Measurements from ENCODE around the gene NUP93.

Gene NUP93

DNA sequence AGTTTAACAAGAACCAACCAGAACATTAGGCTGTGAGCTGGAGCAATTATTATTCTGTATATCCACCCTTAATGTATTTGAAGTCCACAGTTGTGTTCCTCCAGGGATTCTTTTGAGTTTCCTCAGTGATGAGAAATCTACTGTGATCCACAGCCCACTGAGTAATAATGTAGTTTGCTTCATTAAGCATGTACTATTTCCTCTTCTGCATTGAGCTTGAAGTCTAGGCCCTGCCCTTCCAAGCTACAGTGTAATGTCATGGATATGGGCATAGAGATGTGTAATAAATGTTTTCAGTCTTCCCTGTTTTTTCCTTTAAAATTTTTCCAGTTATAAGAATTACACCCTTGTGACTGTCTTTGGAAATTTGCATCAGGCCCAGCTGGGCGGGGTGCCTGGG is 98.7 kb downstream of the NUP93 start:
- Histone ChIP-seq H3K36me3 (ENCODE audit: control insufficient read depth, low read depth, low read length) (peaks cover 42% of the 10 kb centered on the region), H3K27me3 (ENCODE audit: control insufficient read depth, insufficient read depth, low read length) (no peaks in the 10 kb centered on the region), H3K4me1 (ENCODE audit: control insufficient read depth, low read depth, low read length) (peaks cover 6% of the 10 kb centered on the region), H3K9me3 (ENCODE audit: control insufficient read depth, low read depth, low read length) (no peaks in the 10 kb centered on the region), H3K4me3 (ENCODE audit: low read length) (no peak overlapping the region), H3K9ac (ENCODE audit: low read length) (no peak overlapping the region), H3K27ac (ENCODE audit: low read length) (no peak overlapping the region)

- H3K36me3 ChIP-seq (ENCODE audit: control insufficient read depth, low read depth, low read length) = peaks cover 61% of the 10 kb centered on the region
These were observed 100.7 kb downstream of the NUP93 start for GRCh38 chr16:56830669-56831068.

DNA sequence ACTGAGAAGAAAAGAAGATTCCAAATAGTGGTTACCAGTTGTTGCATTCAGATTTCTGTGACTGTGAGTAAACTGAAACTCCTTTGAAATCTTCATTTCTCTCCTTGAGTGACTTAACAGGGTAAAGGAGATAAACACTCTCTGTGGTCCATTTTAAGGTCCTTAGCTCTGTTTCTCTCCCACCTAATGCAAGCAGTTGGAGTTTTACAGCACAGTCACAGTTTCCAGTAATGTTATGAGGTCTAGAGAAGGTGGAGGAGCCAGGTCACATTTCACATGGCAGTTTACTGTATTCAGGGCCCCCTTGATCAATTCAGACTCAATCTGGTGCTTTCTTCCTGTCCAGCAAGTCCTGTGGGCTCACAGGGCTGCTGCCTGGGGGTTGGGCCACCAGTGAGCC is 102.8 kb downstream of the NUP93 start:
- no peak overlapping the region for H3K9ac ChIP-seq (ENCODE audit: low read length)
- no peaks in the 10 kb centered on the region for H3K9me3 ChIP-seq (ENCODE audit: control insufficient read depth, low read depth, low read length)
- H3K36me3 ChIP-seq (ENCODE audit: control insufficient read depth, low read depth, low read length) = peaks cover 71% of the 10 kb centered on the region
- no peak overlapping the region for H3K4me3 ChIP-seq (ENCODE audit: low read length)
- H3K27ac ChIP-seq (ENCODE audit: low read length) = no peak overlapping the region
- no peaks in the 10 kb centered on the region for H3K27me3 ChIP-seq (ENCODE audit: control insufficient read depth, insufficient read depth, low read length)
- no peaks in the 10 kb centered on the region for H3K4me1 ChIP-seq (ENCODE audit: control insufficient read depth, low read depth, low read length)

More at GRCh38 chr16:56830669-56831068, 100.7 kb downstream of the NUP93 start:
- H3K27me3 ChIP-seq (ENCODE audit: control insufficient read depth, insufficient read depth, low read length) = no peaks in the 10 kb centered on the region
- H3K9ac ChIP-seq (ENCODE audit: low read length) = no peak overlapping the region
- no peak overlapping the region for H3K27ac ChIP-seq (ENCODE audit: low read length)
- H3K4me3 ChIP-seq (ENCODE audit: low read length) = no peak overlapping the region
- no peaks in the 10 kb centered on the region for H3K4me1 ChIP-seq (ENCODE audit: control insufficient read depth, low read depth, low read length)
- no peaks in the 10 kb centered on the region for H3K9me3 ChIP-seq (ENCODE audit: control insufficient read depth, low read depth, low read length)

DNA sequence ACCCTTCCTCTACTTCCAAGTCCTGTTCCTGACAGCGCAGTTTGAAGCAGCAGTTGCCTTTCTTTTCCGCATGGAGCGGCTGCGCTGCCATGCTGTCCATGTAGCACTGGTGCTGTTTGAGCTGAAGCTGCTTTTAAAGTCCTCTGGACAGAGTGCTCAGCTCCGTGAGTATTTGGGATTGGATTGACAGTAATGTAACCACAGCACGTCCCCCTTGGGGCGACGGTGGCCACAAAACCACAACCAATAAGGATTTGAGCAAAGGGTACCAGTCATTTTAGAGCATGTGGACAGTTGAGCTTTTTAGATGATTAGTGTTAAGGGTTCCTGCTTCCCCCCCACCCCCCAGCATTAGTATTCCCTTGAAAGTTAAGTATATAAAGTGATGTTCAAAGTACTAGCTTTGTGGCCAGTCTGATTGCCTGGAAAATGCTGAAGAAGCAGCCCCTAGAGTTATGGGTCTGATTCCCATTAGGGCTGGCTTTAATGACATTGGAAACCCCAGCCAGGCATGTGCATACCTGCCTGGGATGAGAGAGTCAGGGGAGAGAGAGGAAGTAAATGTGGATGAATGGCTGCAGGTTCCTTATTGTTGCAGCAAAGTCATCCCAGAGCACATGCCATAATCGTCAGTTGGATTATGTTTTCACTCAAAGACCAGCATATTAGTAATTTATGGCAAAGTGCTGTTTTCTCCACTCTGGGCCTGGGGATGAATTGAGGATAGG is 103.5 kb downstream of the NUP93 start:
- Histone ChIP-seq H3K36me3 (ENCODE audit: control insufficient read depth, low read depth, low read length) (peaks cover 77% of the 10 kb centered on the region), H3K9me3 (ENCODE audit: control insufficient read depth, low read depth, low read length) (no peaks in the 10 kb centered on the region), H3K4me1 (ENCODE audit: control insufficient read depth, low read depth, low read length) (no peaks in the 10 kb centered on the region), H3K9ac (ENCODE audit: low read length) (no peak overlapping the region), H3K27me3 (ENCODE audit: control insufficient read depth, insufficient read depth, low read length) (no peaks in the 10 kb centered on the region), H3K4me3 (ENCODE audit: low read length) (no peak overlapping the region), H3K27ac (ENCODE audit: low read length) (no peak overlapping the region)

DNA sequence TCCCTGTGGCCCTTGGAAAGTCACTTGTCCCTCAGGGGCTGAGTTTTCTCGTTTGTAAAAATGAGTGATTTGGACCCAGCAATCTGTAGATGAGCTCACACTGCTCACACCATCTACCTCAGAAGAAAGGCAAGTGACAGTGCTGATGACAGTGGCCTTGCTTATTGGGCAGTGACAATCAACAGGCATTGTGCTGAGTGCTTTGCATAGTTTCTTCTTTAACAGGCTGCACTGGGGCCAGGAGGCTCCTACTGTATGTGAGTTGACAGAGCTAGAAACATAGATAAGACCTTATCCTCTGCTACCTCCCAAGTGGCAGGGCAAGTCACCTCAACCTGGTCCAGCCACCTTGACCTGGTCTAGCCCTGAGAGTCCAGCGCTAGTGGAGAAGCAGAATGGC is 105.4 kb downstream of the NUP93 start:
- H3K27me3 ChIP-seq (ENCODE audit: control insufficient read depth, insufficient read depth, low read length) = no peaks in the 10 kb centered on the region
- no peaks in the 10 kb centered on the region for H3K4me1 ChIP-seq (ENCODE audit: control insufficient read depth, low read depth, low read length)
- H3K9ac ChIP-seq (ENCODE audit: low read length) = no peak overlapping the region
- H3K4me3 ChIP-seq (ENCODE audit: low read length) = no peak overlapping the region
- no peak overlapping the region for H3K27ac ChIP-seq (ENCODE audit: low read length)
- peaks cover 79% of the 10 kb centered on the region for H3K36me3 ChIP-seq (ENCODE audit: control insufficient read depth, low read depth, low read length)
- H3K9me3 ChIP-seq (ENCODE audit: control insufficient read depth, low read depth, low read length) = no peaks in the 10 kb centered on the region

- H3K4me3 ChIP-seq (ENCODE audit: low read length) = no peak overlapping the region
- no peak overlapping the region for H3K27ac ChIP-seq (ENCODE audit: low read length)
- H3K9me3 ChIP-seq (ENCODE audit: control insufficient read depth, low read depth, low read length) = no peaks in the 10 kb centered on the region
- H3K9ac ChIP-seq (ENCODE audit: low read length) = no peak overlapping the region
- H3K27me3 ChIP-seq (ENCODE audit: control insufficient read depth, insufficient read depth, low read length) = no peaks in the 10 kb centered on the region
- no peaks in the 10 kb centered on the region for H3K4me1 ChIP-seq (ENCODE audit: control insufficient read depth, low read depth, low read length)
- peaks cover 78% of the 10 kb centered on the region for H3K36me3 ChIP-seq (ENCODE audit: control insufficient read depth, low read depth, low read length)
These were observed 106.7 kb downstream of the NUP93 start for GRCh38 chr16:56836410-56837230.

DNA sequence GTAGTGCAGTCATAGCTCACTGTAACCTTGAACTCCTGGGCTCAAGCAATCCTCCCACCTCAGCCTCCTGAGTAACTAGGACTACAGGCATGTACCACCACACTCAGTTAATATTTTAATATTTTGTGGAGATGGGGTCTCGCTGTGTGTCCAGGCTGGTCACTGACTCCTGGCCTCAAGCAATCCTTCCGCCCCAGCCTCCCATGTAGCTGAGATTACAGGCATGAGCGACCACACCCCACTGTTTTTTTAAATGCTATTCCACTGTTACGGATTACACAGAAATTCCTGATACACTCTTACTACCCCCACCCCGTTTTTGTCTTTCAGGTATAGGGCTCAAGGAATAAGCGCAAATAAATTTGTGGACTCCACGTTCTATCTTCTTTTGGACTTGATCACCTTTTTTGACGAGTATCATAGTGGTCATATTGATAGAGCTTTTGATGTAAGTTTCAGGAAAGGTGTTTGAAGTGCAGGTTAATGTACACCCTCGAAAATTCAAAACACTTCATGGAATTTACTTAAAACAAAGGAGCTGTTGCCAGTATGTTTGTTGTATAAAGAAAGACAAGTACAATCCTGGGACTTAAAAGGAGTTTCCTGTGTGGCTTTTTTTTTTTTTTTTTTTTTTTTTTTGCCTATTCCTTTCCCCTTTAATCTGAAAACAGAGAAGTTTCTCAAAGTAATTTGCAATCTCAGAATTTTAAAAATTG is 108.9 kb downstream of the NUP93 start:
- H3K27me3 ChIP-seq (ENCODE audit: control insufficient read depth, insufficient read depth, low read length) = no peaks in the 10 kb centered on the region
- H3K36me3 ChIP-seq (ENCODE audit: control insufficient read depth, low read depth, low read length) = peaks cover 77% of the 10 kb centered on the region
- H3K4me1 ChIP-seq (ENCODE audit: control insufficient read depth, low read depth, low read length) = no peaks in the 10 kb centered on the region
- H3K27ac ChIP-seq (ENCODE audit: low read length) = no peak overlapping the region
- H3K4me3 ChIP-seq (ENCODE audit: low read length) = no peak overlapping the region
- no peaks in the 10 kb centered on the region for H3K9me3 ChIP-seq (ENCODE audit: control insufficient read depth, low read depth, low read length)
- no peak overlapping the region for H3K9ac ChIP-seq (ENCODE audit: low read length)

GRCh38 chr16:56841233-56841632 is 111.3 kb downstream of the NUP93 start:
- peaks cover 68% of the 10 kb centered on the region for H3K36me3 ChIP-seq (ENCODE audit: control insufficient read depth, low read depth, low read length)
- no peak overlapping the region for H3K4me3 ChIP-seq (ENCODE audit: low read length)
- no peak overlapping the region for H3K9ac ChIP-seq (ENCODE audit: low read length)
- H3K4me1 ChIP-seq (ENCODE audit: control insufficient read depth, low read depth, low read length) = no peaks in the 10 kb centered on the region
- H3K27me3 ChIP-seq (ENCODE audit: control insufficient read depth, insufficient read depth, low read length) = no peaks in the 10 kb centered on the region
- H3K27ac ChIP-seq (ENCODE audit: low read length) = no peak overlapping the region
- no peaks in the 10 kb centered on the region for H3K9me3 ChIP-seq (ENCODE audit: control insufficient read depth, low read depth, low read length)

DNA sequence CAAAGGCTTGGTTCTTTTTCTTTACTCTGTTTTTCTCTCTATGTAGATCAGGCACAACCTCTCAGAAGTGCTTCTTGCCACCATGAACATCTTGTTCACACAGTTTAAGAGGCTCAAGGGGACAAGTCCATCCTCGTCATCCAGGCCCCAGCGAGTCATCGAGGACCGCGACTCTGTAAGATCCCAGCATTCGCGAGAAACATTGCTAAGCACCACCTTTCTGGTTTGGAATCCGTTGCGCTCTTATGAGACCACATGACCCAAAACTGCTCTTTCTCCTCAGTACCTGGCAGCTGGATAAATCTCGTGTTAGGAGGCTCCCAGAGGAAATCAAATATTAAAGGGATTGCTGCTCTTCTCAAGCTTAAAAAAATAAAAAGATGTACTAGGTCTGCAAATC is 111.7 kb downstream of the NUP93 start:
- peaks cover 64% of the 10 kb centered on the region for H3K36me3 ChIP-seq (ENCODE audit: control insufficient read depth, low read depth, low read length)
- no peak overlapping the region for H3K27ac ChIP-seq (ENCODE audit: low read length)
- no peak overlapping the region for H3K4me3 ChIP-seq (ENCODE audit: low read length)
- H3K9ac ChIP-seq (ENCODE audit: low read length) = no peak overlapping the region
- no peaks in the 10 kb centered on the region for H3K9me3 ChIP-seq (ENCODE audit: control insufficient read depth, low read depth, low read length)
- no peaks in the 10 kb centered on the region for H3K4me1 ChIP-seq (ENCODE audit: control insufficient read depth, low read depth, low read length)
- no peaks in the 10 kb centered on the region for H3K27me3 ChIP-seq (ENCODE audit: control insufficient read depth, insufficient read depth, low read length)

DNA sequence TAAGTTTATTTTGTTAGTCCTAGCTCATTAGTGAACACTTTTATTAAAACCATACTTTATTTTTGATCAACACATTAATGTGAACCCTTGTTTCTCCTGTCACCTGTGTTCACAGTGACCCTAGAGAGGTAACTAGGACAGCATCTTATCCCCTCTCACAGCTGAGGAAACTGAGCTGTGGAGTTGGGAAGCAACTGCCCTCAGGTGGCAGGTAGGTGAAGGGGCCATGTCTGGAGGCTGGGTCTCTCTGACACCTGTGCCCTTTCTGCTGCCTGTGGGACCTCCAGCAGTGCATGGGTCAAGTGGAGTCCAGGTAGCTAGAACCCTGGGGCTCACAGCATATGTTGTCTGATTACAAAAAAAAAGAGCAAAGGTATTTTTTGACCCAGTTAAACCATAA is 112.2 kb downstream of the NUP93 start:
- H3K36me3 ChIP-seq (ENCODE audit: control insufficient read depth, low read depth, low read length) = peaks cover 59% of the 10 kb centered on the region
- H3K4me3 ChIP-seq (ENCODE audit: low read length) = no peak overlapping the region
- no peak overlapping the region for H3K27ac ChIP-seq (ENCODE audit: low read length)
- H3K9me3 ChIP-seq (ENCODE audit: control insufficient read depth, low read depth, low read length) = no peaks in the 10 kb centered on the region
- H3K4me1 ChIP-seq (ENCODE audit: control insufficient read depth, low read depth, low read length) = no peaks in the 10 kb centered on the region
- no peaks in the 10 kb centered on the region for H3K27me3 ChIP-seq (ENCODE audit: control insufficient read depth, insufficient read depth, low read length)
- no peak overlapping the region for H3K9ac ChIP-seq (ENCODE audit: low read length)

GRCh38 chr16:56844056-56844455 is 114.1 kb downstream of the NUP93 start:
- H3K9ac ChIP-seq (ENCODE audit: low read length) = no peak overlapping the region
- H3K27ac ChIP-seq (ENCODE audit: low read length) = no peak overlapping the region
- H3K36me3 ChIP-seq (ENCODE audit: control insufficient read depth, low read depth, low read length) = peaks cover 41% of the 10 kb centered on the region
- no peaks in the 10 kb centered on the region for H3K27me3 ChIP-seq (ENCODE audit: control insufficient read depth, insufficient read depth, low read length)
- no peak overlapping the region for H3K4me3 ChIP-seq (ENCODE audit: low read length)
- H3K4me1 ChIP-seq (ENCODE audit: control insufficient read depth, low read depth, low read length) = no peaks in the 10 kb centered on the region
- H3K9me3 ChIP-seq (ENCODE audit: control insufficient read depth, low read depth, low read length) = no peaks in the 10 kb centered on the region
